ENCODE results near the gene PTPN18.

PTPN18 gene

GRCh38 chr2:130319536-130319935, 36.3 kb upstream of the PTPN18 start:
- TF ChIP-seq EZH2 (IDR thresholded peaks at IDR 0.05; ENCODE audit: borderline replicate concordance, low read depth, low read length, severe bottlenecking) (no peak), CTCF (IDR thresholded peaks at IDR 0.05; ENCODE audit: borderline replicate concordance, extremely low read depth, low read length, poor library complexity, severe bottlenecking) (no peak)
- Histone ChIP-seq H3K9me3 (ENCODE audit: insufficient read depth, low read length, severe bottlenecking) (no peaks in the 10 kb centered on the region), H3K4me3 (ENCODE audit: low read depth in 1 of 2, low read length in 2 of 2) (no peak overlapping the region), H3K9ac (ENCODE audit: low read depth, low read length) (no peak overlapping the region), H3K36me3 (ENCODE audit: insufficient read depth, low read length) (no peaks in the 10 kb centered on the region), H3K4me1 (ENCODE audit: insufficient read depth, low read length) (no peaks in the 10 kb centered on the region), H2AFZ (ENCODE audit: low read depth, low read length) (no peak overlapping the region), H4K20me1 (ENCODE audit: insufficient read depth, low read length) (no peaks in the 10 kb centered on the region), H3K27me3 (ENCODE audit: insufficient read depth, low read length, poor library complexity) (peaks cover 3% of the 10 kb centered on the region), H3K27ac (ENCODE audit: low read length) (no peak overlapping the region), H3K4me2 (ENCODE audit: insufficient read depth, low read length) (no peak overlapping the region), H3K79me2 (ENCODE audit: insufficient read depth, low read length) (no peaks in the 10 kb centered on the region)
- ATAC-seq (ENCODE audit: insufficient read depth, low read depth) (no peak), DNase-seq (no peak)

DNA sequence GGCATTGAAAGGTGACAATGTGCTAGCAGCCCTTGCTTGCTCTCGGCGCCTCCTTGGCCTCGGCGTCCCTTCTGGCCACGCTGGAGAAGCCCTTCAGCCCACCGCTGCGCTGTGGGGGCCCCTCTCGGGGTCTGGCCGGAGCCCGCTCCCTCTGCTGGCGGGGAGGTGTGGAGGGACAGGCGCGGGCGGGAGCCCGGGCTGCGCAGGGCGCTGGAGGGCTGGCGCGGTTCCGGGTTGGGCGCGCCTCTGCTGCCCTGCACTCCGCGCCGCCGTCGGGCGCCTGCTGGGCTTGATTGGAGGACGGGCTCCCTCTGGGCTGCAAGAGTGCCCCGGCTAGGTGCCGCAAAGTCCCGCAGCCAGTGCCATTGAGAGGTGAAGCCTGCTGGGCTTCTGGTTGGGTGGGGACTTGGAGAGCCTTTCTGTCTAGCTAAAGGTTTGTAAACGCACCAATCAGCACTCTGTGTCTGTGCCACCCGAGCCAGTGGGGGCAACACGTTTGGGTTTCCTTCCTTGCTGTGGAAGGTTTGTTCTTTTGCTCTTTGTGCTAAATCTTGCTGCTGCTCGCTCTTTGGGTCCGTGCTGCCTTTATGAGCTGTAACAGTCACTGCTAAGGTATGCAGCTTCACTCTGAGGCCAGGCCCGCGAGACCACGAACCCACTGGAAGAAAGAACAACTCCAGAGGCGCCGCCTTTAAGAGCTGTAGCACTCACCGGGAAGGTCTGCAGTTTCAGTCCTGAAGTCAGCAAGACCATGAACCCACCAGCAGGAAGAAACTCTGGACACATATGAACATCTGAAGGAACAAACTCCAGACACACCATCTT, 27.9 kb upstream of the PTPN18 start:
- Histone ChIP-seq H4K20me1 (ENCODE audit: insufficient read depth, low read length) (no peaks in the 10 kb centered on the region), H3K27me3 (ENCODE audit: insufficient read depth, low read length, poor library complexity) (peaks cover 17% of the 10 kb centered on the region), H3K9me3 (ENCODE audit: insufficient read depth, low read length, severe bottlenecking) (no peaks in the 10 kb centered on the region), H3K4me1 (ENCODE audit: insufficient read depth, low read length) (peaks cover 5% of the 10 kb centered on the region), H3K4me3 (ENCODE audit: low read depth in 1 of 2, low read length in 2 of 2) (no peak overlapping the region), H3K36me3 (ENCODE audit: insufficient read depth, low read length) (no peaks in the 10 kb centered on the region), H2AFZ (ENCODE audit: low read depth, low read length) (no peak overlapping the region), H3K27ac (ENCODE audit: low read length) (no peak overlapping the region), H3K79me2 (ENCODE audit: insufficient read depth, low read length) (no peaks in the 10 kb centered on the region), H3K4me2 (ENCODE audit: insufficient read depth, low read length) (no peak overlapping the region), H3K9ac (ENCODE audit: low read depth, low read length) (no peak overlapping the region)
- DNase-seq, result no peak
- ATAC-seq (ENCODE audit: insufficient read depth, low read depth), result no peak
- TF ChIP-seq EZH2 (IDR thresholded peaks at IDR 0.05; ENCODE audit: borderline replicate concordance, low read depth, low read length, severe bottlenecking) (no peak), CTCF (IDR thresholded peaks at IDR 0.05; ENCODE audit: borderline replicate concordance, extremely low read depth, low read length, poor library complexity, severe bottlenecking) (no peak)

- Histone ChIP-seq H3K27ac (ENCODE audit: low read length) (no peak overlapping the region), H2AFZ (ENCODE audit: low read depth, low read length) (no peak overlapping the region), H3K4me2 (ENCODE audit: insufficient read depth, low read length) (no peak overlapping the region), H3K9ac (ENCODE audit: low read depth, low read length) (no peak overlapping the region), H4K20me1 (ENCODE audit: insufficient read depth, low read length) (no peaks in the 10 kb centered on the region), H3K4me1 (ENCODE audit: insufficient read depth, low read length) (peaks cover 5% of the 10 kb centered on the region), H3K27me3 (ENCODE audit: insufficient read depth, low read length, poor library complexity) (peaks cover 17% of the 10 kb centered on the region), H3K4me3 (ENCODE audit: low read depth in 1 of 2, low read length in 2 of 2) (no peak overlapping the region), H3K36me3 (ENCODE audit: insufficient read depth, low read length) (no peaks in the 10 kb centered on the region), H3K9me3 (ENCODE audit: insufficient read depth, low read length, severe bottlenecking) (no peaks in the 10 kb centered on the region), H3K79me2 (ENCODE audit: insufficient read depth, low read length) (no peaks in the 10 kb centered on the region)
- DNase-seq, result no peak
- no peak for ATAC-seq (ENCODE audit: insufficient read depth, low read depth)
- TF ChIP-seq CTCF (IDR thresholded peaks at IDR 0.05; ENCODE audit: borderline replicate concordance, extremely low read depth, low read length, poor library complexity, severe bottlenecking) (no peak), EZH2 (IDR thresholded peaks at IDR 0.05; ENCODE audit: borderline replicate concordance, low read depth, low read length, severe bottlenecking) (no peak)
Observed at GRCh38 chr2:130328710-130329109, 27.1 kb upstream of the PTPN18 start.

Measured in DND-41 (cell line).